ENCODE data around the gene PTOV1.

- TF ChIP-seq EZH2 (IDR thresholded peaks at IDR 0.05; ENCODE audit: borderline replicate concordance, insufficient read depth, low read depth, low read length, poor library complexity, severe bottlenecking) = no peak
- no peak for TF ChIP-seq CTCF (IDR thresholded peaks at IDR 0.05)
These were observed 57.8 kb downstream of the PTOV1 start for GRCh38 chr19:49908480-49909420.
